ENCODE results near the gene SH3PXD2B. TPM values are rescaled to one million over a fixed set of nuclear protein-coding genes. Genes with fewer than 3 reads are reported as not detected.

SH3PXD2B gene
- total and polyA plus RNA-seq, 2 donors (not counting 1 experiment from before 2014, with no cell fraction given), result 12.6 to 21.1 TPM

GRCh38 chr5:172497591-172498255 is 43.4 kb upstream of the SH3PXD2B start:
- no peaks in the 10 kb centered on the region for H3K79me2 ChIP-seq (ENCODE audit: control insufficient read depth, insufficient read depth, low read length)
- peaks cover 18% of the 10 kb centered on the region for H3K27me3 ChIP-seq (ENCODE audit: control insufficient read depth, insufficient read depth, low read length)
- no peaks in the 10 kb centered on the region for H3K36me3 ChIP-seq (ENCODE audit: control insufficient read depth, insufficient read depth, low read length)
- no peak overlapping the region for H3K9ac ChIP-seq (ENCODE audit: insufficient read depth, low read length)
- no peak overlapping the region for H3K27ac ChIP-seq (ENCODE audit: insufficient read depth, low read length)
- H2AFZ ChIP-seq (ENCODE audit: low read length), result no peak overlapping the region
- H3K4me2 ChIP-seq (ENCODE audit: extremely low read depth, insufficient read depth, low read length), result no peak overlapping the region
- no peaks in the 10 kb centered on the region for H3K9me3 ChIP-seq (ENCODE audit: control insufficient read depth, insufficient read depth, low read depth, low read length)
- DNase-seq (ENCODE audit: low read depth in 2 of 2), result no peak
- no peaks in the 10 kb centered on the region for H3K4me1 ChIP-seq (ENCODE audit: control insufficient read depth, extremely low read depth, insufficient read depth, low read length)
- H4K20me1 ChIP-seq (ENCODE audit: control insufficient read depth, extremely low read depth, insufficient read depth, low read length), result no peaks in the 10 kb centered on the region
- TF ChIP-seq EZH2 (IDR thresholded peaks at IDR 0.05; ENCODE audit: low read length, missing control alignments) (no peak), CTCF (conservative IDR thresholded peaks at IDR 0.05 in 1 of 2, IDR thresholded peaks at IDR 0.05 in 1 of 2; ENCODE audit: low read depth in 1 of 2, low read length in 2 of 2) (no peak)
- H3K4me3 ChIP-seq (replicated peaks in 1 of 4; ENCODE audit: control extremely low read depth in 1 of 4, insufficient read depth in 1 of 4, low read depth in 3 of 4, low read length in 4 of 4), result no peak overlapping the region

GRCh38 chr5:172496671-172497371 is 42.5 kb upstream of the SH3PXD2B start:
- Histone ChIP-seq H3K36me3 (ENCODE audit: control insufficient read depth, insufficient read depth, low read length) (no peaks in the 10 kb centered on the region), H3K27ac (ENCODE audit: insufficient read depth, low read length) (no peak overlapping the region), H3K9ac (ENCODE audit: insufficient read depth, low read length) (no peak overlapping the region), H3K79me2 (ENCODE audit: control insufficient read depth, insufficient read depth, low read length) (no peaks in the 10 kb centered on the region), H3K4me3 (replicated peaks in 1 of 4; ENCODE audit: control extremely low read depth in 1 of 4, insufficient read depth in 1 of 4, low read depth in 3 of 4, low read length in 4 of 4) (no peak overlapping the region), H3K4me2 (ENCODE audit: extremely low read depth, insufficient read depth, low read length) (no peak overlapping the region), H3K27me3 (ENCODE audit: control insufficient read depth, insufficient read depth, low read length) (peaks cover 18% of the 10 kb centered on the region), H2AFZ (ENCODE audit: low read length) (no peak overlapping the region), H3K9me3 (ENCODE audit: control insufficient read depth, insufficient read depth, low read depth, low read length) (no peaks in the 10 kb centered on the region), H4K20me1 (ENCODE audit: control insufficient read depth, extremely low read depth, insufficient read depth, low read length) (no peaks in the 10 kb centered on the region), H3K4me1 (ENCODE audit: control insufficient read depth, extremely low read depth, insufficient read depth, low read length) (no peaks in the 10 kb centered on the region)
- peak in 1 of 2 donors; percentile 74 for DNase-seq (ENCODE audit: low read depth in 2 of 2)
- TF ChIP-seq CTCF (conservative IDR thresholded peaks at IDR 0.05 in 1 of 2, IDR thresholded peaks at IDR 0.05 in 1 of 2; ENCODE audit: low read depth in 1 of 2, low read length in 2 of 2) (no peak), EZH2 (IDR thresholded peaks at IDR 0.05; ENCODE audit: low read length, missing control alignments) (no peak)

GRCh38 chr5:172494630-172495505 is 40.5 kb upstream of the SH3PXD2B start:
- no peaks in the 10 kb centered on the region for H4K20me1 ChIP-seq (ENCODE audit: control insufficient read depth, extremely low read depth, insufficient read depth, low read length)
- H3K79me2 ChIP-seq (ENCODE audit: control insufficient read depth, insufficient read depth, low read length), result no peaks in the 10 kb centered on the region
- no peak overlapping the region for H3K4me2 ChIP-seq (ENCODE audit: extremely low read depth, insufficient read depth, low read length)
- H3K27me3 ChIP-seq (ENCODE audit: control insufficient read depth, insufficient read depth, low read length), result peaks cover 18% of the 10 kb centered on the region
- H3K27ac ChIP-seq (ENCODE audit: insufficient read depth, low read length), result no peak overlapping the region
- H3K9ac ChIP-seq (ENCODE audit: insufficient read depth, low read length), result no peak overlapping the region
- no peaks in the 10 kb centered on the region for H3K9me3 ChIP-seq (ENCODE audit: control insufficient read depth, insufficient read depth, low read depth, low read length)
- DNase-seq (ENCODE audit: low read depth in 2 of 2), result no peak
- no peaks in the 10 kb centered on the region for H3K4me1 ChIP-seq (ENCODE audit: control insufficient read depth, extremely low read depth, insufficient read depth, low read length)
- no peak overlapping the region for H3K4me3 ChIP-seq (replicated peaks in 1 of 4; ENCODE audit: control extremely low read depth in 1 of 4, insufficient read depth in 1 of 4, low read depth in 3 of 4, low read length in 4 of 4)
- no peak overlapping the region for H2AFZ ChIP-seq (ENCODE audit: low read length)
- H3K36me3 ChIP-seq (ENCODE audit: control insufficient read depth, insufficient read depth, low read length), result no peaks in the 10 kb centered on the region
- TF ChIP-seq CTCF (conservative IDR thresholded peaks at IDR 0.05 in 1 of 2, IDR thresholded peaks at IDR 0.05 in 1 of 2; ENCODE audit: low read depth in 1 of 2, low read length in 2 of 2) (no peak), EZH2 (IDR thresholded peaks at IDR 0.05; ENCODE audit: low read length, missing control alignments) (no peak)
